ENCODE data around the gene FAM193A.
"Not testable (repeated sequence)": the region's sequence is repeated elsewhere in the genome, so short reads cannot be mapped to it uniquely, and the experiment has no call there.

Gene FAM193A

GRCh38 chr4:2606960-2607506, 70.6 kb downstream of the FAM193A start:
- DNase-seq (ENCODE audit: low read depth in 2 of 2, low spot score in 1 of 2), result no peak

GRCh38 chr4:2607822-2608221, 71.4 kb downstream of the FAM193A start:
- no peak for DNase-seq (ENCODE audit: low read depth in 2 of 2, low spot score in 1 of 2)

GRCh38 chr4:2608291-2608690, 71.8 kb downstream of the FAM193A start:
- no peak for DNase-seq (ENCODE audit: low read depth in 2 of 2, low spot score in 1 of 2)

GRCh38 chr4:2615821-2616220, 79.4 kb downstream of the FAM193A start:
- DNase-seq (ENCODE audit: low read depth in 2 of 2, low spot score in 1 of 2), result no peak

- DNase-seq (ENCODE audit: low read depth in 2 of 2, low spot score in 1 of 2), result no peak
Measured at GRCh38 chr4:2617955-2618354, 81.5 kb downstream of the FAM193A start.

GRCh38 chr4:2618729-2619128, 82.3 kb downstream of the FAM193A start:
- DNase-seq (ENCODE audit: low read depth in 2 of 2, low spot score in 1 of 2), result not testable (repeated sequence)

GRCh38 chr4:2619459-2619858, 83.0 kb downstream of the FAM193A start:
- no peak for DNase-seq (ENCODE audit: low read depth in 2 of 2, low spot score in 1 of 2)

- DNase-seq (ENCODE audit: low read depth in 2 of 2, low spot score in 1 of 2), result no peak
Measured at GRCh38 chr4:2621419-2621818, 85.0 kb downstream of the FAM193A start.

- no peak for DNase-seq (ENCODE audit: low read depth in 2 of 2, low spot score in 1 of 2)
Measured at GRCh38 chr4:2623442-2623841, 87.0 kb downstream of the FAM193A start.

- DNase-seq (ENCODE audit: low read depth in 2 of 2, low spot score in 1 of 2), result no peak
Measured at GRCh38 chr4:2624782-2625530, 88.5 kb downstream of the FAM193A start.

GRCh38 chr4:2626231-2626630, 89.8 kb downstream of the FAM193A start:
- no peak for DNase-seq (ENCODE audit: low read depth in 2 of 2, low spot score in 1 of 2)

GRCh38 chr4:2630556-2631273, 94.3 kb downstream of the FAM193A start:
- DNase-seq (ENCODE audit: low read depth in 2 of 2, low spot score in 1 of 2), result no peak

- DNase-seq (ENCODE audit: low read depth in 2 of 2, low spot score in 1 of 2), result no peak
Measured at GRCh38 chr4:2634014-2634413, 97.6 kb downstream of the FAM193A start.

- no peak for DNase-seq (ENCODE audit: low read depth in 2 of 2, low spot score in 1 of 2)
Measured at GRCh38 chr4:2636331-2636730, 99.9 kb downstream of the FAM193A start.

- not testable (repeated sequence) for DNase-seq (ENCODE audit: low read depth in 2 of 2, low spot score in 1 of 2)
Measured at GRCh38 chr4:2636994-2637393, 100.5 kb downstream of the FAM193A start.

- no peak for DNase-seq (ENCODE audit: low read depth in 2 of 2, low spot score in 1 of 2)
Measured at GRCh38 chr4:2637956-2638552, 101.6 kb downstream of the FAM193A start.

- no peak for DNase-seq (ENCODE audit: low read depth in 2 of 2, low spot score in 1 of 2)
Measured at GRCh38 chr4:2638730-2639129, 102.3 kb downstream of the FAM193A start.

GRCh38 chr4:2642968-2643367, 106.5 kb downstream of the FAM193A start:
- DNase-seq (ENCODE audit: low read depth in 2 of 2, low spot score in 1 of 2), result no peak

- DNase-seq (ENCODE audit: low read depth in 2 of 2, low spot score in 1 of 2), result no peak
Measured at GRCh38 chr4:2643555-2643954, 107.1 kb downstream of the FAM193A start.

GRCh38 chr4:2646396-2647149, 110.1 kb downstream of the FAM193A start:
- DNase-seq (ENCODE audit: low read depth in 2 of 2, low spot score in 1 of 2), result no peak

All from stimulated activated CD8-positive, alpha-beta memory T cell treated with anti-CD3 and anti-CD28 coated beads, Interleukin-4, amount 100 ng/mL, for 1 hour (primary cell).